Smooth muscle cell (in vitro differentiated cells): ENCODE results near the gene ROBO1. TPM values are rescaled to one million over a fixed set of nuclear protein-coding genes. Genes with fewer than 3 reads are reported as not detected.

ENCODE experiments used
- DNase-seq: peaks from one replicate; lab custom pipeline; 2025; ENCODE audit not compliant: unreplicated experiment; lab: John Stamatoyannopoulos, UW
- H2AFZ ChIP-seq: fragments of 200-600 bp; sonication (generic); 2 replicates; pipeline ENCODE4 v1.6.0; 2016; ENCODE audit warnings: antibody characterized with exemption, low read depth, mild to moderate bottlenecking
- H3F3A ChIP-seq: fragments of 200-600 bp; sonication (generic); 2 replicates; pipeline ENCODE4 v1.6.0; 2017; ENCODE audit warnings: antibody characterized with exemption, low read depth
- H3K27ac ChIP-seq: fragments of 200-600 bp; sonication (generic); 2 replicates; pipeline ENCODE4 v1.5.1; 2016; ENCODE audit warnings: low read depth, mild to moderate bottlenecking
- H3K27me3 ChIP-seq: fragments of 200-600 bp; sonication (generic); 2 replicates; pipeline ENCODE4 v1.6.1; 2016; ENCODE audit warnings: low read depth, mild to moderate bottlenecking
- H3K36me3 ChIP-seq: fragments of 200-600 bp; sonication (generic); 2 replicates; pipeline ENCODE4 v1.5.1; 2016; ENCODE audit warnings: low read depth
- H3K4me1 ChIP-seq: fragments of 200-600 bp; sonication (generic); 2 replicates; pipeline ENCODE4 v1.5.1; 2016; ENCODE audit warnings: low read depth
- H3K4me2 ChIP-seq: fragments of 200-600 bp; sonication (generic); 2 replicates; pipeline ENCODE4 v1.6.0; 2016; ENCODE audit warnings: mild to moderate bottlenecking
- H3K4me3 ChIP-seq: fragments of 200-600 bp; sonication (generic); 2 replicates; pipeline ENCODE4 v1.5.1; 2016; ENCODE audit warnings: mild to moderate bottlenecking
- H3K79me2 ChIP-seq: fragments of 200-600 bp; sonication (generic); 2 replicates; pipeline ENCODE4 v1.6.0; 2016; ENCODE audit warnings: low read depth, mild to moderate bottlenecking
- H3K9ac ChIP-seq: fragments of 200-600 bp; sonication (generic); 2 replicates; pipeline ENCODE4 v1.6.0; 2016; ENCODE audit warnings: low read depth
- H3K9me3 ChIP-seq: fragments of 200-600 bp; sonication (generic); replicated peaks from 2 replicates; pipeline ENCODE4 v1.5.1; 2016; ENCODE audit warnings: low read depth
- H4K20me1 ChIP-seq: fragments of 200-600 bp; sonication (generic); 2 replicates; pipeline ENCODE4 v1.6.0; 2016; ENCODE audit warnings: low read depth
- WGBS: methylation state at CpG from one replicate; pipeline ENCODE4 v1.1.7; 2016; ENCODE audit warnings: low lambda C conversion rate; 5-methylcytosine and 5-hydroxymethylcytosine counted together
- polyA plus RNA-seq: library from polyadenylated mRNA; unstranded; fragments of >200 nt; fragmentation: Nextera tagmentation; extraction: Ambion mirVana; gene quantifications from 2 replicates; pipeline ENCODE4 v1.2.1, GENCODE V29; 2016
- total RNA-seq: library from RNA; depleted of rRNA; stranded (reverse); fragments of >200 nt; gene quantifications from 2 replicates; pipeline ENCODE4 v1.2.3, GENCODE V29; 2014
- TF ChIP-seq, protein P1 (sequence below): fragments of 200-600 bp; sonication (generic); IDR thresholded peaks from 2 replicates; pipeline ENCODE4 v1.5.1; 2017; ENCODE audit warnings: borderline replicate concordance, mild to moderate bottlenecking, antibody characterized with exemption; ENCODE audit not compliant: insufficient read depth, poor library complexity, severe bottlenecking

The ROBO1 gene
- total and polyA plus RNA-seq, 2 experiments from 2014 or later = 30.5 to 79.5 TPM

GRCh38 chr3:78858910-78859309 is 908.9 kb downstream of the ROBO1 start:
- Histone ChIP-seq H3K27ac (no peak overlapping the region), H3K4me3 (no peak overlapping the region), H3K4me1 (peaks cover 8% of the 10 kb centered on the region), H3F3A (no peaks in the 10 kb centered on the region), H3K9me3 (no peaks in the 10 kb centered on the region), H3K27me3 (no peaks in the 10 kb centered on the region), H3K9ac (no peak overlapping the region), H3K36me3 (no peaks in the 10 kb centered on the region), H3K79me2 (peaks cover 16% of the 10 kb centered on the region), H2AFZ (no peak overlapping the region), H3K4me2 (peak overlapping the region; percentile 15), H4K20me1 (peaks cover 22% of the 10 kb centered on the region)
- TF ChIP-seq, protein P1, sequence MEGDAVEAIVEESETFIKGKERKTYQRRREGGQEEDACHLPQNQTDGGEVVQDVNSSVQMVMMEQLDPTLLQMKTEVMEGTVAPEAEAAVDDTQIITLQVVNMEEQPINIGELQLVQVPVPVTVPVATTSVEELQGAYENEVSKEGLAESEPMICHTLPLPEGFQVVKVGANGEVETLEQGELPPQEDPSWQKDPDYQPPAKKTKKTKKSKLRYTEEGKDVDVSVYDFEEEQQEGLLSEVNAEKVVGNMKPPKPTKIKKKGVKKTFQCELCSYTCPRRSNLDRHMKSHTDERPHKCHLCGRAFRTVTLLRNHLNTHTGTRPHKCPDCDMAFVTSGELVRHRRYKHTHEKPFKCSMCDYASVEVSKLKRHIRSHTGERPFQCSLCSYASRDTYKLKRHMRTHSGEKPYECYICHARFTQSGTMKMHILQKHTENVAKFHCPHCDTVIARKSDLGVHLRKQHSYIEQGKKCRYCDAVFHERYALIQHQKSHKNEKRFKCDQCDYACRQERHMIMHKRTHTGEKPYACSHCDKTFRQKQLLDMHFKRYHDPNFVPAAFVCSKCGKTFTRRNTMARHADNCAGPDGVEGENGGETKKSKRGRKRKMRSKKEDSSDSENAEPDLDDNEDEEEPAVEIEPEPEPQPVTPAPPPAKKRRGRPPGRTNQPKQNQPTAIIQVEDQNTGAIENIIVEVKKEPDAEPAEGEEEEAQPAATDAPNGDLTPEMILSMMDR = no peak
- WGBS = 63% methylated on average over 4 of the region's 4 CpGs
- no peak for DNase-seq

GRCh38 chr3:78858174-78858573 is 909.6 kb downstream of the ROBO1 start:
- no peaks in the 10 kb centered on the region for H3K36me3 ChIP-seq
- H2AFZ ChIP-seq = no peak overlapping the region
- no peaks in the 10 kb centered on the region for H3F3A ChIP-seq
- H3K4me3 ChIP-seq = no peak overlapping the region
- no peak overlapping the region for H3K4me2 ChIP-seq
- H3K9me3 ChIP-seq = no peaks in the 10 kb centered on the region
- no peak overlapping the region for H3K27ac ChIP-seq
- peaks cover 25% of the 10 kb centered on the region for H4K20me1 ChIP-seq
- peaks cover 11% of the 10 kb centered on the region for H3K79me2 ChIP-seq
- TF ChIP-seq, protein P1 = no peak
- H3K4me1 ChIP-seq = peaks cover 8% of the 10 kb centered on the region
- DNase-seq = no peak
- no peaks in the 10 kb centered on the region for H3K27me3 ChIP-seq
- no peak overlapping the region for H3K9ac ChIP-seq
- 59% methylated on average over 1 of the region's 1 CpG for WGBS

- Histone ChIP-seq H2AFZ (no peak overlapping the region), H3K36me3 (no peaks in the 10 kb centered on the region), H3F3A (no peaks in the 10 kb centered on the region), H3K4me1 (peaks cover 8% of the 10 kb centered on the region), H4K20me1 (peaks cover 25% of the 10 kb centered on the region), H3K9me3 (no peaks in the 10 kb centered on the region), H3K4me3 (no peak overlapping the region), H3K4me2 (no peak overlapping the region), H3K9ac (no peak overlapping the region), H3K27ac (no peak overlapping the region), H3K27me3 (no peaks in the 10 kb centered on the region), H3K79me2 (peaks cover 15% of the 10 kb centered on the region)
- TF ChIP-seq, protein P1 = peak; percentile 10
- no peak for DNase-seq
- WGBS = 73% methylated on average over 6 of the region's 6 CpGs
Measured at GRCh38 chr3:78857494-78858111, 910.2 kb downstream of the ROBO1 start.

GRCh38 chr3:78856164-78856563 is 911.6 kb downstream of the ROBO1 start:
- DNase-seq = no peak
- Histone ChIP-seq H3K79me2 (peaks cover 19% of the 10 kb centered on the region), H3K4me1 (peaks cover 8% of the 10 kb centered on the region), H3K4me2 (peak overlapping the region; percentile 72), H2AFZ (no peak overlapping the region), H3K4me3 (no peak overlapping the region), H3K9me3 (no peaks in the 10 kb centered on the region), H3K27ac (peak overlapping the region; percentile 15), H3K36me3 (no peaks in the 10 kb centered on the region), H3F3A (no peaks in the 10 kb centered on the region), H3K9ac (no peak overlapping the region), H3K27me3 (no peaks in the 10 kb centered on the region), H4K20me1 (peaks cover 25% of the 10 kb centered on the region)
- 64% methylated on average over 2 of the region's 2 CpGs for WGBS
- TF ChIP-seq, protein P1 = no peak
